Inferior parietal cortex (tissue), 1 donor: ENCODE measurements around the gene DVL3.
"Not testable (repeated sequence)": the region's sequence is repeated elsewhere in the genome, so short reads cannot be mapped to it uniquely, and the experiment has no call there.

Source experiments
- DNase-seq: peaks from one replicate; pipeline ENCODE4 v3.0.0-alpha.2; 2016; ENCODE audit errors: extremely low spot score

DVL3 gene

GRCh38 chr3:184155644-184156521 lies 706 bp downstream of the DVL3 start:
- DNase-seq = no peak

- DNase-seq = no peak
Observed at GRCh38 chr3:184156522-184156955, 1.4 kb downstream of the DVL3 start.

- no peak for DNase-seq
Observed at GRCh38 chr3:184157206-184157605, 2.0 kb downstream of the DVL3 start.

GRCh38 chr3:184158404-184158803 lies 3.2 kb downstream of the DVL3 start:
- no peak for DNase-seq

- no peak for DNase-seq
Observed at GRCh38 chr3:184160456-184160855, 5.3 kb downstream of the DVL3 start.

GRCh38 chr3:184162571-184163070 lies 7.4 kb downstream of the DVL3 start:
- not testable (repeated sequence) for DNase-seq

GRCh38 chr3:184164648-184165330 lies 9.6 kb downstream of the DVL3 start:
- DNase-seq = no peak

GRCh38 chr3:184165543-184165942 lies 10.4 kb downstream of the DVL3 start:
- DNase-seq = no peak

GRCh38 chr3:184166671-184167070 lies 11.5 kb downstream of the DVL3 start:
- no peak for DNase-seq

GRCh38 chr3:184167786-184168185 lies 12.6 kb downstream of the DVL3 start:
- no peak for DNase-seq

GRCh38 chr3:184168363-184169120 lies 13.4 kb downstream of the DVL3 start:
- DNase-seq = no peak

GRCh38 chr3:184169896-184170875 lies 15.0 kb downstream of the DVL3 start:
- no peak for DNase-seq

GRCh38 chr3:184171562-184171961 lies 16.4 kb downstream of the DVL3 start:
- DNase-seq = no peak

- DNase-seq = no peak
Observed at GRCh38 chr3:184172681-184173373, 17.6 kb downstream of the DVL3 start.

- DNase-seq = no peak
Observed at GRCh38 chr3:184173374-184173722, 18.2 kb downstream of the DVL3 start.

GRCh38 chr3:184174284-184174645 lies 19.1 kb downstream of the DVL3 start:
- no peak for DNase-seq

GRCh38 chr3:184174646-184175492 lies 19.7 kb downstream of the DVL3 start, which contains the start of gene AP2M1:
Gene AP2M1, plus strand, starts transcription at chr3:184174855. Its CDS starts 2,139 bp downstream, at chr3:184176994.
- DNase-seq = peak; percentile 98

GRCh38 chr3:184175506-184175905 lies 20.3 kb downstream of the DVL3 start:
- DNase-seq = no peak

- no peak for DNase-seq
Observed at GRCh38 chr3:184175981-184176376, 20.8 kb downstream of the DVL3 start.
